GM19395 (cell line): ENCODE measurements around the gene IFT27.

ENCODE experiments used
- ATAC-seq: cut with Tn5 transposase; IDR thresholded peaks from one replicate; pipeline ENCODE4 v1.9.1; 2021; ENCODE audit warnings: mild to moderate bottlenecking, moderate library complexity; ENCODE audit not compliant: unreplicated experiment

The IFT27 gene

DNA sequence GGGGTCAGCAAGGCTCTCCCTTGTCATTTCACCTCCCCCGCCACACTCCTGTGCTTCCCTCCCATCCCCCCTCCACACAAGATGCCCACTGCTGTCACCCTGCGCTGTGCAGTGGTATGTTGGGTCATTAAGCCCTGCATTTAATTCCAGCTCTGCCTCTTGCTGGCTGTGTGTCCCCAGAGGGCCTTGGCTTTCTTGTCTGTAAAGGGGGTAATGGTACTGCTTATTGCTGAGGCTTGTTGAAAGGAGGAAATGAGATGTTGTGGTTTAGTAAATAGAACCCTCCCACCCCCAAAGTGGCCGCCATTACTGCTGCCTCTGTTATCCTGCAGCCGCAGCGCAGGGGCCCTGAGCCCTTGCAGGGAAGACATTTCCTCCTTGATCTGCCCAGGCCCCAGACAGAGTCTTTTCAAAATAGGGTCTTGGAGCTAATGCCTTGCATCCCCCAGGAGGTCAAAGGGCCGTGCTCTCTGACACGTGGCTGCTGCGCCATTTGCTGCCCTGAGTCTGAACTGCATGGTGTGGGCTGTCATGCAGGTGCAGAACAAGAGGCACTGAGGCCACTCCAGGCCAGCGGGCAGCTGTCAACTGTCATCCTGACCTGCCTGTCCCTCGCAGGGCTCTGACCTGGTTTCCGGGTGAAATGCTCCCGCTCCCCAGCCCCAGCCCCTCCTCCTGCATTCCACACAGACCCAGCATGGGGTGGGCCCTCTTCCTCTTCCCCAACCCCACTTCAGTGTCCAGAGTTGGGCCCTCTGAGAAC is 22.2 kb upstream of the IFT27 start:
- no peak for ATAC-seq

DNA sequence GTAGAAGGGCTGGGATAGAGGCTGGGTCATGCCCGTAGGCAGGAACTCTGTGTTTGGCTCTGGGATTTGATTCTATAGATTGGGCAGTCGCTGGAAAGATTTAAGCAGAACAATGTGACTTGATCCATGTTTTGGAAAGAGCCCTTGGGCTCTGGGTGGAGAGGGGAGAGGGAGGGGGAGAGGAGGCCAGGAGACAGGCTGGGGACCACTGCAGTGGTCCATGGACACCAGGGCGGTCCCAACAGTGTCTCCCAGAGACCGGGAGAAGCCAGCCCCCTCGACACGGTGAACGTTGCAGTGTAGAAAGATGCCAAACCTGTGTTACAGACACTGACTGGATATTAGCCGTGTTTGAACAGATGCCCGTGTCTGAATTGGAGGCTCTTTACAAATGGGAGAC is 21.5 kb upstream of the IFT27 start:
- ATAC-seq, result no peak

DNA sequence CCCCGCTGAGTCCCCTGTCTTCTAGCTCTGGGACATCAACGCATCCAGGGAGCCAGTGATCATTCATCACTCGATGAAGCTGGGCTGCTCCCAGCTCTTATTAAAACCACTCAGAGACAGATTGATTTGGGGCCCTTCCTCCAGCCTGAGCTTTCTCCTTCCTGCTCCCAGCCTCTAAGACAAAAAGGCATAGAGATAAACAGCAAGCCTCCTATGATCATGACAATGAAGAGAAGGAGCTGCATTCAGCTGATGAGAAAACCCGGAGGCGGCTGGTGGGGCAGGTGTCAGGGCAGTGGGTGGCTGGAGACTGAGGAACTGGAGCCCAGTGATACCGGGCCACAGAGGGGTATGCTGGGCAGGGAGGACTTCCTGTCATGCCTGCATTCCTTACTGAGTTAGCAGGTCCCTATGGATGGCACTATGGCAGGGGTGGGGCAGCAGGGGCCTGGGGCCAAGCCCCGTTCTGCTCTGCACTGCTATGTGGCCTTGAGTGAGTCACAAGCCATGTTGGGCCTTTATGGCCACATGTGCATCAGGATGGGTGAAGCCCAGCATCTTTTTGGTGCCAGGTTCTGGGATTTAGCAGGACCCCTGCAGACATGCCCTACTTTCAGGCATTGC is 20.7 kb upstream of the IFT27 start:
- no peak for ATAC-seq

DNA sequence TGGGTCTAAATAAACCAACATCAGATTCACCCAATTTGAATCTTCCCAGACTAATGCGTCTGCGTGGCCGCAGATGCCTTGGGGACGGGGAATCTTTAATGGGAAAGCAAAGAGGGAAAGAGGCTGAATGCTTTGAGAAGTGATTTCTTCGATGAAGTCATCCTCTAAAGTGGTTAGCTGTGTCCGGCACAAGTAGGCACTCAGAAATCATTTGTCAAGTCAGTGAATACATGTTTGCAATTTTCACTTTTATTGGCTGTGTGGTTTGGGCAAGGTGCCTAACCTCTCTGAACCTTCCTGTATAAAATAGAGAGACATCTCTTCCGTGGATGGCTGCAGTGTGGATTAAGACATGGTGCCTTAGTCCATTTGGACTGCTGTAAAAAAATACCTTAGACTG is 19.7 kb upstream of the IFT27 start:
- no peak for ATAC-seq

DNA sequence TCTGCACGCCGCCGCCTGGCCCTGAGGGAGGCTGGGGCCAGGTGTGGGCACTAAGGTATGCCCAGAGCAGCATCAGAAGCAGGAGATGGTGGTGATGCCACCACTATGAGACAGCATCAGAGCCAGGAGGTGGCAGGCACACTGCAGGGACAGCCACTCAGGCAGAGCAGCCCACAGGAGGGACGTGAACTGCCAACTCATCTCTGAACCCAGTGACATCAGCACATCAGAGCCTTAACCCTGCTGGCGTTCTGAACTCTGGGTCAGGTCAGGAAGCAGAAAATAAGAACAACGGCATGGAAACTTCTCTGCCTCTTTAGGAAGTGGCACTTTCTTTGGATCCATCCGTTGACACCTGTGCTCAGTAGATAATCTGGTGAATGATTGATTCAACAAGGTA is 14.7 kb upstream of the IFT27 start:
- no peak for ATAC-seq

DNA sequence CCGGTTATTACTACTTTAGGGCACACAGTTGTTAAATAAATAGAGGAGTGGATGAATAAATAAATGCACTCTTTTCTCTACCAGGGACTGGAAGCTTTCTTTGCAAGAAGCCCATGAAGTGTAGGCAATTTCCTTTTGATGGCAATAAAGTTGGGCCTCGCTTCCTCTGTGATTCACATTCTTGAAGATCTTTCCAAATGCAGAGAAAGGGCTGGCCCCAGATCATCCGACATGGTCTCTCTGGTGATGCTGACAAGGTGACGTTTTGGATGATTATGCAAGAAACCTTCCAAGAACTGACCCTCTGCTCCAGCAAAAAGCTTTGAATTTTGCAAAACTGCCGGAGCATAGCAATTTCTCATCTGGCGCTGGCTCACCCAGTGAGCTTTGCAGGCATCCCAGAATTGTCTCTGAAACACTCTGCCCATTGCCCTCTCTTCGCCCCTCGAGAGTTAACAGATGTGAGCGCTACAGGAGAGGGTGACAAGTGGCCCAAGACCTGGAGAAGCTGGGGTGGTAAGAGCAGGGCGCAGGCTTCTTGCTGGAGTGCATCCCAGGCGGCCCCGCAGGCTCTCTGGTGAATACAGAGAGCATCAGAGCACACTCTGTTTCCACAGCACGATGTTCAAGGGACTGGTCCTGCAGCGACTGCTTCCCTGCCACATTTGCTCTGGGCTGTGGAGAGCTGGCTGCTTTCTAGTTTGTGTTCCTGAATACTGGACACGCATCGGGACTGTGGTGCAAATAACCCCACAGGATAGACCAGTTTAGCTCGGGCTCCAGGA is 11.5 kb upstream of the IFT27 start:
- no peak for ATAC-seq

DNA sequence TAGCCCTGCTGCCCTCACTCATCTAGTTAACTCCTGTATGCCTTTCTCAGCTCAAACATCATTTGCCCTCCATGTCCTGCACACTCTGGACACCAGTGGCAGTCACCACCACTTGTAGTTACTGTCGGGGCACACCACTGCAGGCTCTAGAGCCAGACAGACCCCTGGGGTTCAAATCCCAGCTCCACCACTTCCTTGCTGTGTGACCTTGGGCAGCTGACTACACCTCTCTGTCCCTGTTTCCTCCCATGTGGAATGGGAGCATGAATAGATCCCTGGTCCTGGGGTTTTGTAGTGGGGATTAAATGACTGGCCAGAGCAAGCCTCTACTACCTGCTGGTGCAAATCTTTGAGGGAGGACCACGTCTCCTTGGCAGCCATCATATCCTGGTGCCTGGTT is 7.8 kb upstream of the IFT27 start:
- ATAC-seq, result no peak

DNA sequence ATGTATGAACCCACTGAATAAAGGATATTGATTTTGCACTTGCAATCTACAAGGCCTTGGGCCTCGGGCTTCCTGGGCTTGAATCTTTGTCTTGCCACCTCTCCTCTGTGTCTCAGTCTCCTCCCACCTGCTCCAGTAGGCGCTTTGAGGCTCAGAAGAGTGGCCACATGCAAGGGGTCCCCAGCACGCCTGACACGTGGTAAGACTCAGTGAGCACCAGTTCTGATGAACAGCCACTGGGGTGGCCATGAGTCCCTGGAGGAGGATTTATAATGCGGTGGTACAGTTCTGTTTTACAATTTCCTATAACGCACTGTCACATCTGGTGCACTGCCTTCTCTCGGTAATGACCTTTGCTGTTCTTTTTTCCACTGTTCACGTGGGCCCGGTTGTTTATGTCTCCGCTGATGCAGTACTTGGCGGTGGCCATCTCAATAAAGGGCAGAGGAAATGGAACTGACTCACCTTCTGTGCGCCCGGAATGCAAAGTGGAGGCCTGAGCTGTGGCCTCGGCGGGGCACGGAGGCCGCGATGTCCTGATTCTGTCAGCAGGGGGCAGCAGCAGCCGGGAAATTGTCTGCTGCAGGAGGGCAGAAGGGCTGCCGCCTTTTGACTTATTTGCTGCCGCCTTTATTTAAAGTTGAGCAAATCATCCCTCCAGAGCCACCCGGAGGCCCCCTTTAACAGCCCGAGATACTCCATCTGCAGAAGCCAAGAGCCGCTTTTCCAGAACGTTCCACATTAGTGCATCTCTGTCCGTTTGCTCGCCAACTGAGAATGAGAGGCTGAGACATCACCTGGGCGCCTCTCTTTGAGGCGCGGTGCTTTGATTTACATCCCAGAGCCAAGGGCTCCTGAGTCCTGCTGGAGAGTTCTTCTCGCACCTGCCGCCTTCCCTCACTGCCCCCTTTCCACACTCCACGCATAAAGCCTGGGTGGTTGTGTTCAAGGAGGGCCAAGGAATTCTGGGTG is 6.0 kb upstream of the IFT27 start:
- ATAC-seq, result peak; percentile 71

DNA sequence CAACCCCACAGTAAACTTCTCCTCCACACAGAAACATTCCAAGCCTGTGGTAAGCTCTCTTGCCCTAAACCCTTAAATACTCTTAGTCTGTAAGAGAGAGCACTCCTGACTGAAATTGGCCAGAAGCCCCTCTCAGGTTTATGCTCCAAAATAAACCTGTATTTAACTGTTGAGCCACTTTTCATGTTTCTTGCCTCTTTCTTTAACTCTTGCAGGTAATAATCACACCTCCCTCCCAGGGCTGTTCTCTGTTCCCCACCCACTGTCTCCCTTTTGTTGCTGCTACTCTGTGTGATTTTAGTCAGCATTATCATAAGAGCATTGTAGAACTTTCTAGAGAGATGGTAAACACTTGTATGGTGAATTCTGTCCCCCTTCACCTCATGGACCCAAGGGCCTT is 2.1 kb upstream of the IFT27 start:
- no peak for ATAC-seq

DNA sequence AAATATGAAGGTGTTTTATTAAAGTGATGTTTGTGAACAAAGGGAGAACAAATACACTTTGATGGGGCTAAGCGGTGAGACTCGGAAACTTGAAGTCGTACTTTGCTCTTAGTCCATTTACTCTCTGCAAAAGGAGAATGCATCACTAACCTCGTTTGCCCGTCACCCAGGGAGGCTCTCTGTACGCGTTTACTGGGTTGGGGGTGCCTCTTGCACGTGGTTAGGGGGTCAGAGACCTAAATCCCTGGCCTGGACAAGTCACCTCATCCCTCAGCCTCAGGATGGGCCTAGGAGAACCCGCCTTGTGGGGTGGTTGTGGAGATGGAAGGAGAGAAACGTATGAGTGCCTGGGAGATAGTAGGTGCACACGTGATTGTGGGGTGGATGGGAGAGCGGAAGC is 803 bp upstream of the IFT27 start:
- ATAC-seq, result no peak

DNA sequence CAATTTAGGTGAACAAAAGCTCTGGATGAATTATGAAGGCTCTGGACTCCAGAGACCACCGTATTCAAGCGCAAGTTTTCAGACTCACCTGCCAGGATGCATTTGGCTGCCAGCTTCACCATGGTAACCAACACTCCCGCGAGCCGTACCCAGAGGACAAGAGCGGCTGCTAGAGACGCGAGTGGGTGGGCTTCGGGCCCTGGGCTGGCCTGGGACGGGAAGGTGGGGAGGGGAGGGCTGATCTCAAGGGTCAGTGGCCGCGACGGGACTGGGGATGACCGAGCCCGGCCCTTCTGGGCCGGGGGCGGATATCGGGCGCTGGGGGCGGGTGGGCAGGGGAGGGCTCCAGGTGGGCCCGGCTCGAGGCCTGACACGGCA is 344 bp downstream of the IFT27 start:
- peak; percentile 3 for ATAC-seq

DNA sequence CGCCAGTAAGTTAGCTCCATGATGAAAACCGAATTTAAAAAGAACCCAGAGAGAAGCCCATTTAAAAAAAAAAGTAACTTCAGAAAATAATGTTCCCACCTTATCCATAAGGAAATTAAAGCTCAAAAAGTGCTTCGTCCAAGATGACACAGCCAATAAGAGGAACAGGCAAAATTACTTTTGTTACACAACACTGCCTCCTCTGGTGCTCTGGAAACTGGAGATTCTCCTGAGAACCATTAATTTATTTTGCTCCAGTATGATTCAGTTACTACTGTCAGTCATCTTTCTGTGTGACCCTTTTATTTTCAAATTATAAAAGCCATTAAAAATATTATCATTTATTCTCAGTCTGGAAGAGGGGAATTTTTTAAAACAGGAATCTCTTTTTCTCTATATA is 2.0 kb downstream of the IFT27 start:
- no peak for ATAC-seq

DNA sequence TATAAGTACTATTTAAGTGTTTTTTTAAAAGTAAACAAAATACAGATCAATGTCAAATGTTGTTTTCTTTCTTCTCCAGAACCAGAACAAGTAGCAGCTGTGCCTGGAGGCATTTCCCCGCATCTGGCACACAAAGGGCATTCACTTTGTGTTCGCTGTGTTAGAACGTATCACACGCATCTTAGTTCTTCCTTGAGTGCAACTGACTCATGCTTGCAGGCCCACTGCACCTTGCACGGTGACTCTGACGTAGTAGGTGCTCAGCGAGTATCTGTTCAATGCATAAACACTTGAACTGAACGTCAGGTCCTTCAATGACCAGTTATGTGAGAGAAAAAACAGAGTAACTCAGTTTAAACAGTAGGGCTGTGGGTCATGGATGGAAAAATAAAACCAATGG is 3.5 kb downstream of the IFT27 start:
- no peak for ATAC-seq

DNA sequence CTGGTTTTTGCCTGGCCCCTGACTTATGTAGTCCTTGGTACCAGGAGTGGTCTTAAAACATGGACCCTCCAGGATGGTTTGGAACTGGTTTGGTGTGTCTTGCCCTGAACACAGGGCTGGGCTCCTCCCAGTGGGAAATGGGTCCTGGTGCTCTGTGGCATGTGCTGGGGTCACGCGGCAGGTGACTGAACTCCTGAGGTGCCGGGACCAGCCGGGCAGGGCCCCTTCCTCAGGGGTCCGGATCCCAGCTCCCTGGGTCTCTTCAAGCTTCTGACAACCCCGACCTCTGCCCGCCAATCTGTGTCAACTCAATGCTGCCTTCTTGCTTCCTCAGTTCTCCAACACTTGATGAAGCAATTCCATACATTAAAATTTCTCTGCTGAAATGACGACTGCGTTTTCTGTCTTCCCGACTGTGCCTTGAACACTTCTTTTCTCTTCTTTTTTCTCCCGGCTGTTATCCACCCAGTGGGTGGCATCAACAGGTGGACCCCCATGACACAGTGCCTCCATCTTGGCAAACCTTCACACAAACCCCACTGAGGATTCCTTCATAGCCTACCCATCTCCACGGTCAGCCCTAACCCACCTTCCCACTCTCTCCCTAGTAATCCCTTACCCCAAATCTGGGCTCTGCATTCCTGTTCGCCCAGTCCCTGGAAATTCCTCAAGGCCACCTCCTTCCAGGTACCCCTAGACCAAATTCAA is 4.4 kb downstream of the IFT27 start:
- ATAC-seq, result no peak

DNA sequence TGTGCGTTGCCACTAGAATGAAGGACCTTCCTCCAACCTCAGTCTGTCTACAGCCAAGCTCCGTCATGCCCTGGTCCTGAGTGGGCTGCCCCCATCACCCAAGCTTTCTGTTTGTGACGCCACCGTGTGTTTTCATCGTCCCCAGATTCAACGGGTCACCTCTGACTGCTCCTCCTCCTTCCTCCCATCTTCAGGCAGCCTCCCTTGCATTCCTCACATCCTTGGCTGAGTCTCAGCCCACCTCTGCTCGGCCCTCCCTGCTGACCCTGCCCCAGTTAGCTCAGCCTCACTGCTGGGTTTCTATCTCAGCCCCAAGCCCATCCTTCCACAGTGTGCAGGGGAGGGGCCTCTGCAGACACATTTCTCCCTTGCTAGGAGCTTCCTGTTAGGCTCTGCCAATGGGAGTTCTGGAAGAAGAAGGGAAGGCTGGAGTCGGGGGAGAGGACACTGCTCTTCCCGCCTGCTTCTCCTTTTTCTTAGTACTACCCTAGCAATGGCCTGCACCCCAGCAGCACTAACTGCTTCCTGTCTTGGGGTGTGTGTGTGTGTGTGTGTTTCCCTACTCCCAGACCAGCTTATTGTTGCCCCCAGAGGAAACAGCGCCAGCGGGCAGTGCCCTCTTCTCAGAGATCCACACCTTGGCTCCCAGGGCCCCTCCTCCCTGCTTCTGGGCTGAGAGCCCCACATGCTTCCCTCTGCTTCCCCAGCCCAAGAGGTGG is 5.2 kb downstream of the IFT27 start:
- no peak for ATAC-seq

DNA sequence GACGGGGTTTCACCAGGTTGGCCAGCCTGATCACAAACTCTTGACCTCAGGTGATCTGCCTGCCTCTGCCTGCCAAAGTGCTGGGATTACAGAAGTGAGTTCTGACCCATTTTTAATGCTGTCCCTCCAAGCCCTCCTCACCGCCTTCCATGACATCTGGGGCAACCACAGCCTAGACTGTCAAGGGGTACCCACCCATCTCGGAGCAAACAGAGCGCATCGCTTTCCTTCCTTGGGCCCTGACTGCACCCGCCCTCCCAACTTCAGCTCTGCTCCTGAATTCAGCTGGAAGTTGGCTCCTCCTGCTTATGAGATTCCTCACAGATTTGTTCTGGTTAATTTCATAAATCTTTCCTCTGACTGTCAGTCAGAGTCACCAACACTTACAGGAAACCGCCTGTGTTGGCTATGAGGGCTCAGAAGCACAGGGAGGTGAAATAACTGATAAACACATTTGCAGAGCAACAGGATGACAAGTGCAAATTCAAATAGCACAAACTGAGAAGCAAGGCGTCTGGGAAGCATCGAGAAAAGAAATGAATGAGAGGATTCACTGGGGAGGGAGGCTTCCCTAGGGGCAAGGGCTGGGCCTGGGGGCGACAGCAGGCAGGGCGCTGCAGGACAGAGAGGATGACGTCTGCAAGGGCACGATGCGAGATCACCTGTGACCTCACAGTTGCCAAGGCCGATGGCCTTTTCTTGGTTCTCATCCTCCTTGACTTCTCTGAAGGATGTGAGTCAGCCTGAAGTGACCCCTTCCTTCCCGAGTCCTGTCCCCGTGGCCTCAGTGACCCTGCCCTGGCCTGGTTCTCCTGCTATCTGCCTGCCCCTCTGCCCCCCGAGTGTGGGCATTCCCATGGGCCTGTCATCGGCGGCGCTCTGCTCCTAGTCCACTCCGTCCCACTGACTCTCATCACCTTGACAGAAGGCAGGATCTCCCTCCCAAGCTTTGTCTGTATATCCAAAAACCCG is 6.1 kb downstream of the IFT27 start:
- ATAC-seq, result no peak

DNA sequence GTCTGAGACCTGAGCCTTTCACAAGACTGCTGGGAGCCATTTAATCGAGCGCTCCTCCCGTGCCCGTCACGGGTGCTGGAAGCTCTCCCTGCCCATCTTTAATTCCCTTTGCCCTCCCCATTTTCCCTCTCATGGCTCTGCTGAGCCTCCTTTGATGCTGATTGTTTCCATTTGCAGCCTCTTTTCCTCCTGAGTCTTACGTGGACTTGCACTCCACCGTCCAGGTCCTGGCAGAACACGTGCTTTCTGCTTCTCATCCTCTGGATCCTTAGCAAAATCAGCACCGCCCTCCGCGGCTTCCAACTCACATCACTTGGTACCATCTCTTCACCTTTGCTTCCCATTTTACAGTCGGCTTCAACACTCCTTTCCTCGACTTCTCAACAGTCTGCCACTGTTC is 7.3 kb downstream of the IFT27 start:
- no peak for ATAC-seq

DNA sequence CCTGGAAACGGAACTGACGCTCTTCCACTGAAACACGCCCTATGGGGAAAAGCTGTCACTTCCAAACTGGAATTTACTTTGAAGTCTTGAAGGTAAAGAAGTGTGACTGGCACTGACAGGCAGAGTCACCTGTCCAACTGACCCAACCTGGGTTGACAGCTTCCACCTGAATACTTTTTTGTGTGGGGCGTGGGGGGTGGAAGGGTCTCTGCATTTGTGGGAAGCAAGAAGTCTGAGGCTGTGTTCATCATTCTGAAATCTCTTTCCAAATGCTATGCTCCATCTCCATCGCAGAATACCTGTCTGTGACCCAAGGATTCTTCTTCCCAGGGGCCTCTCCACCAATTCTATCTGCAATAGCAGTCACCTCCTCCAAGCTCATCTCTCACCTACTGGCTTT is 7.8 kb downstream of the IFT27 start:
- no peak for ATAC-seq
